HEK293 (cell line): Measurements from ENCODE around the gene MRC2.

Source experiments
- CTCF ChIA-PET: fragments of 350-600 bp; formaldehyde crosslinking; extraction: SDS; loops from one replicate; lab custom pipeline; 2021; ENCODE audit warnings: antibody characterized with exemption; lab: Yijun Ruan, JAX
- POLR2A ChIA-PET: fragments of 300-600 bp; formaldehyde crosslinking; extraction: SDS; loops from one replicate; lab custom pipeline; 2020; ENCODE audit warnings: antibody characterized with exemption, inconsistent platforms; lab: Yijun Ruan, JAX
- H3K27ac ChIP-seq: fragments of 200-500 bp; sonication (Bioruptor generic); 2 replicates; pipeline ENCODE4 v1.5.1; 2014; ENCODE audit warnings: low read depth, low read length, control low read depth, inconsistent platforms; ENCODE audit errors: extremely low read depth
- H3K36me3 ChIP-seq, 2 experiments: fragments of 200-500 bp in 1 of 2; sonication (Bioruptor generic) in 1 of 2; 1 replicate in 1 of 2; 2 replicates in 1 of 2; pipeline ENCODE4 v1.5.1; 2014 to 2017; ENCODE audit warnings: inconsistent platforms in 2 of 2, low read length in 2 of 2; ENCODE audit not compliant: control insufficient read depth in 2 of 2, insufficient read depth in 1 of 2
- H3K4me1 ChIP-seq: fragments of 200-500 bp; sonication (Bioruptor generic); 2 replicates; pipeline ENCODE4 v1.5.1; 2014; ENCODE audit warnings: mild to moderate bottlenecking, low read length, inconsistent platforms; ENCODE audit not compliant: control insufficient read depth, insufficient read depth
- H3K4me3 ChIP-seq: 2 replicates; pipeline ENCODE4 v1.5.1; 2011; ENCODE audit warnings: low read depth, mild to moderate bottlenecking, control low read depth, low read length, moderate library complexity
- H3K9me3 ChIP-seq: fragments of 200-500 bp; sonication (Bioruptor generic); 2 replicates; pipeline ENCODE4 v1.5.1; 2014; ENCODE audit warnings: low read depth, low read length, inconsistent platforms; ENCODE audit not compliant: control insufficient read depth, insufficient read depth
- GLIS1 ChIP-seq: fragments of 450-650 bp; formaldehyde crosslinking; IDR thresholded peaks from 2 replicates; pipeline ENCODE4 v1.5.1; 2016; ENCODE audit warnings: missing biosample characterization, missing genetic modification characterization
- HOXD13 ChIP-seq: sonication (generic); formaldehyde crosslinking; IDR thresholded peaks from 2 replicates; pipeline ENCODE4 v1.8.0; 2022; ENCODE audit warnings: missing genetic modification reagents, borderline replicate concordance
- IKZF3 ChIP-seq: fragments of 450-650 bp; IDR thresholded peaks from 2 replicates; pipeline ENCODE4 v1.5.0; 2018; ENCODE audit warnings: missing biosample characterization, mild to moderate bottlenecking, missing genetic modification characterization, moderate library complexity
- INSM2 ChIP-seq: fragments of 450-650 bp; formaldehyde crosslinking; IDR thresholded peaks from 2 replicates; pipeline ENCODE4 v1.5.1; 2016; ENCODE audit warnings: missing biosample characterization, missing genetic modification characterization
- KLF1 ChIP-seq: fragments of 450-650 bp; formaldehyde crosslinking; IDR thresholded peaks from 2 replicates; pipeline ENCODE4 v1.5.1; 2016; ENCODE audit warnings: missing biosample characterization, missing genetic modification characterization
- PRDM1 ChIP-seq: fragments of 450-650 bp; formaldehyde crosslinking; IDR thresholded peaks from 2 replicates; pipeline ENCODE4; 2016; ENCODE audit warnings: missing biosample characterization, missing genetic modification characterization
- RBAK ChIP-seq: fragments of 450-650 bp; formaldehyde crosslinking; IDR thresholded peaks from 2 replicates; pipeline ENCODE4 v1.5.1; 2016; ENCODE audit warnings: missing biosample characterization, missing genetic modification characterization
- REPIN1 ChIP-seq: fragments of 450-650 bp; formaldehyde crosslinking; IDR thresholded peaks from 2 replicates; pipeline ENCODE4 v1.5.1; 2017; ENCODE audit warnings: missing biosample characterization, missing genetic modification characterization, low read depth
- ZBTB44 ChIP-seq: fragments of 450-650 bp; IDR thresholded peaks from 2 replicates; pipeline ENCODE4 v1.5.1; 2018; ENCODE audit warnings: missing biosample characterization, mild to moderate bottlenecking, missing genetic modification characterization
- ZBTB49 ChIP-seq: fragments of 450-650 bp; formaldehyde crosslinking; IDR thresholded peaks from 2 replicates; pipeline ENCODE4 v1.5.1; 2016; ENCODE audit warnings: missing biosample characterization, missing genetic modification characterization, low read depth
- ZFP3 ChIP-seq: fragments of 450-650 bp; formaldehyde crosslinking; IDR thresholded peaks from 2 replicates; pipeline ENCODE4 v1.5.1; 2016; ENCODE audit warnings: low read depth, missing biosample characterization, missing genetic modification characterization
- ZNF121 ChIP-seq: fragments of 450-650 bp; formaldehyde crosslinking; IDR thresholded peaks from 2 replicates; pipeline ENCODE4 v1.5.1; 2016; ENCODE audit warnings: missing biosample characterization, missing genetic modification characterization
- ZNF157 ChIP-seq: fragments of 450-650 bp; formaldehyde crosslinking; IDR thresholded peaks from 2 replicates; pipeline ENCODE4 v1.5.1; 2016; ENCODE audit warnings: missing biosample characterization, missing genetic modification characterization
- ZNF174 ChIP-seq: fragments of 450-650 bp; formaldehyde crosslinking; IDR thresholded peaks from 2 replicates; pipeline ENCODE4 v1.5.0; 2017; ENCODE audit warnings: missing biosample characterization, mild to moderate bottlenecking, missing genetic modification characterization
- ZNF24 ChIP-seq: fragments of 450-650 bp; formaldehyde crosslinking; IDR thresholded peaks from 2 replicates; pipeline ENCODE4 v1.5.1; 2016; ENCODE audit warnings: missing biosample characterization, missing genetic modification characterization
- ZNF274 ChIP-seq, 2 experiments: fragments of 200-500 bp in 1 of 2; fragments of 450-650 bp in 1 of 2; sonication (Bioruptor generic) in 1 of 2; formaldehyde crosslinking in 1 of 2; IDR thresholded peaks; 2 replicates each; pipeline versions ENCODE4 v1.5.1 to v1.6.1; 2014 to 2016; ENCODE audit warnings: borderline replicate concordance in 1 of 2, inconsistent platforms in 1 of 2, low read length in 1 of 2, missing biosample characterization in 1 of 2, missing genetic modification characterization in 1 of 2
- ZNF280D ChIP-seq: fragments of 450-650 bp; formaldehyde crosslinking; IDR thresholded peaks from 2 replicates; pipeline ENCODE4 v1.5.1; 2016; ENCODE audit warnings: missing biosample characterization, missing genetic modification characterization
- ZNF571 ChIP-seq: fragments of 450-650 bp; formaldehyde crosslinking; IDR thresholded peaks from 2 replicates; pipeline ENCODE4 v1.5.0; 2017; ENCODE audit warnings: missing biosample characterization, missing genetic modification characterization
- ZNF664 ChIP-seq: fragments of 450-650 bp; formaldehyde crosslinking; IDR thresholded peaks from 2 replicates; pipeline ENCODE4 v1.5.1; 2016; ENCODE audit warnings: missing biosample characterization, missing genetic modification characterization

The MRC2 gene

GRCh38 chr17:62650587-62650986, 23.1 kb downstream of the MRC2 start:
- H3K4me1 ChIP-seq, result peaks cover 9% of the 10 kb centered on the region
- no peak for TF ChIP-seq IKZF3 (tag by site-specific recombination)
- TF ChIP-seq ZNF174 (tag by site-specific recombination), result no peak
- no peak for TF ChIP-seq ZNF664
- TF ChIP-seq ZNF157 (tag by site-specific recombination), result no peak
- no peak for TF ChIP-seq PRDM1 (tag by site-specific recombination)
- no peak for TF ChIP-seq ZNF280D (tag by site-specific recombination)
- no peak for TF ChIP-seq HOXD13
- TF ChIP-seq ZNF121, result no peak
- TF ChIP-seq ZNF571 (tag by site-specific recombination), result no peak
- TF ChIP-seq REPIN1, result no peak
- no peak for TF ChIP-seq KLF1 (tag by site-specific recombination)
- no peak for TF ChIP-seq ZNF274 (IDR thresholded peaks at IDR 0.05; ENCODE audit: low read length)
- TF ChIP-seq ZNF274 (tag by site-specific recombination; IDR thresholded peaks at IDR 0.05; ENCODE audit: borderline replicate concordance), result no peak
- no peak for TF ChIP-seq GLIS1 (tag by site-specific recombination)
- no peak for TF ChIP-seq RBAK (tag by site-specific recombination)
- TF ChIP-seq ZNF24, result no peak
- TF ChIP-seq ZBTB49 (tag by site-specific recombination), result no peak
- no peak for TF ChIP-seq INSM2 (tag by site-specific recombination)
- TF ChIP-seq ZBTB44 (tag by site-specific recombination), result no peak
- no peak for TF ChIP-seq ZFP3 (tag by site-specific recombination)
- CTCF ChIA-PET, result no interaction called here
- POLR2A ChIA-PET, result no interaction called here
- no peaks in the 10 kb centered on the region for H3K9me3 ChIP-seq
- no peak overlapping the region for H3K27ac ChIP-seq
- no peak overlapping the region for H3K4me3 ChIP-seq
- peaks cover 0 to 6% of the 10 kb centered on the region in 2 experiments; a peak in 1 of 3 replicates for H3K36me3 ChIP-seq
